NCI-H2107 (cell line): ENCODE data around the gene NXN.
"Not testable (repeated sequence)": the region's sequence is repeated elsewhere in the genome, so short reads cannot be mapped to it uniquely, and the experiment has no call there.

Experiments
- DNase-seq: peaks from one replicate; lab custom pipeline; 2025; lab: John Stamatoyannopoulos, UW

NXN gene

DNA sequence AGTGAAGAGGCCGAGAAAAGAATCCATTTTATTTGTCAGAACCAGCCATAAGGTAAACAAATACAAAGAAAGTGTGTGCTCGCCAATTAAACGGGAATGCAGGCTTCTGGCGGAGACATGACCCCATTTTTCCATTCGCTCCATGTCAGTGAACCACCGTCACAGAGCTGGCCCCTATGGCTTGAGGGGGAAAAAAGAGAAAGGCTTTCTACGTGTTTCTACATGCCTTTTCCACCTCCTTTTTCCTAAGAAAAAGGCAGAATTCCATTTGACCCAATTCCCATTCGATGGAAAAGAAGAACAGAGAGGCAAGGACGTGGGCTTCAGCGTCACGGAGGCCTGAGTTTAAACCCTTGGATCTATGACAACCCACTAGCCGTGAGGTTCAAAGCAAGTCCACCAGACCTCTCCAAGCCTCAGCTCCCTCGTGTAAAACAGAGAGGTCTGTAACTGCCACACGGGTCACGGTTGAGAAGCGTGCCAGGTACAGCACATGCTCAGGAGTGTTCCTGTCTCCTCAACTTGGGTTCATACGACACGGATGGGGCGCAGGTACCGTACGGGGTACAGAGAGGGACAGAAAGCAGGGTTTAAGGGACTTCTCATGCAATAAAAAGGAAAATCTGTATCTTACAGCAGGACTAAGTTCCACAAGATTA is 91.9 kb downstream of the NXN start:
- no peak for DNase-seq

- DNase-seq: no peak
Measured at GRCh38 chr17:885971-886571, 93.5 kb downstream of the NXN start.

- DNase-seq: no peak
Measured at GRCh38 chr17:883586-883962, 96.0 kb downstream of the NXN start.

DNA sequence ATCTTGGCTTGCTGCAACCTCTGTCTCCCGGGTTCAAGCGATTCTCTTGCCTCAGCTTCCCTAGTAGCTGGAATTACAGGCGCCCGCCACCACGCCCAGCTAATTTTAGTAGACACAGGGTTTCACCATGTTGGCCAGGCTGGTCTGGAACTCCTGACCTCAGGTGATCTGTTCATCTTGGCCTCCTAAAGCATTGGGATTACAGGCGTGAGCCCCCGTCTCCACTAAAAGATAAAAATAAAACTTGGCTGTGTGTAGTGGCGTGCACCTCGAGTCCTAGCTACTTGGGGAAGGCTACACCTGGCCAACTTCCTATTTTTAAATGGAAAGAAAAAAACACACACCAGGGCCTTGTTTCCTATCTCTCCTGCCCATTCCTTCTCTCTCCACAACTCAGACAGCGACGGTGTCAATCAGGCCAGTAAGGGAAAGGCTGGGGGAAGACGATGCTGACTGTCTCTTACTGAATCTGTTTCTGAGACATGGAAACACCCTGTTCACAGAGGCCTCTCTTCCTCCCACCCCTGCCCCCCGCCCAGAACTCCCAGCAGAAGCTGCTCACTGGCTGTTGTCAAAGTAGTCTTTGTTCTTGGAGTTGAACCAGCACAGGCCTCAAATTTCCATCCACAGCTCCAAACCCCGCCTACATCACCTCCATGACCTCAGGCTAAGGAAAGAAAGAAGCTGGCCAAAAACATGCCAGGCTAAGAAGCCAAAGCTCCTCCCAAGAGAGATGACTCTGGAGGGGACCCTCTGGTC is 96.6 kb downstream of the NXN start:
- DNase-seq: no peak

GRCh38 chr17:881778-882177 is 97.8 kb downstream of the NXN start:
- peak; percentile 5 for DNase-seq

- no peak for DNase-seq
Measured at GRCh38 chr17:880443-881269, 98.9 kb downstream of the NXN start.

DNA sequence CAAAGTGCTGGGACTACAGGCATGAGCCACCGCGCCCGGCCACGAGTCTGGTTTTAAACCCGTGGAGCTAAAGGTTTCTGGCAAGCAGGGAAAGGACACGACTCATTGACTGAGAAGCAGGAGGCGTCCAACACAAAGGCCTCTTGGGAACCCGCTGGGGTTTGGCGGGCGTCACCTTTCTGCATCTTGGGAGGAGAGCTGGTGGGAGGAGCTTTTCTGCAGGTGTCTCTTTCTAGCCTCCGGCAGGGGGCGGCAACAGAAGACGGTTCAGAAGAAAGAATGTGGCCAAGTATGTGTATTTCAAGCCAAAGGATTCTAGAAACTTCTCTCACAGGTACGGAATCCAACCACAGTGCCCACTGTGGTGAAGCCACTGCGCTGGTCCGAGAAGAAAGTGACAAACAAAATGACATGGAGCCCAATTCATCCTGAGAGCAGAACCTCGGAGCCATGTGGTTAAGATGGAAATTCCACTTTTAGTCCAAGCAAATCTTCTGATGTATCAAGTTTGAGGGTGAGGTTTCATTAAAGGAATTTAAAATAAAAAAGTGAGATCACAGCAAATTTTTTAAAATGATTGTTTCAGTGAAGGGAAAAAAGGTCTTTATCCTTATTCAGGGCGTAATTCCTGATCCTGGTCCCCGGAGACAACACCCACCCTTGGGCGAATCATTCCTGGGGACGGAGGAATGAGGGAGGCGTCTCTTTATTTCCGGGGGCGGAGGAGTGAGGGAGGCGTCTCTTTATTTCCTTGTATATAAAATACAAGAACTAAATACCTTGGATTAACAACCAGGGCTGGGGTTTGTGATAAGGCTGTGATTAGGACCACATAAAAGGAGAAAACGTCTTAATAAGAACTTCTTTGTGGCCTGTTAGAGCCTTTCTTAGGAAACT is 99.8 kb downstream of the NXN start:
- peak; percentile 35 for DNase-seq

- DNase-seq: no peak
Measured at GRCh38 chr17:877630-878029, 101.9 kb downstream of the NXN start.

DNA sequence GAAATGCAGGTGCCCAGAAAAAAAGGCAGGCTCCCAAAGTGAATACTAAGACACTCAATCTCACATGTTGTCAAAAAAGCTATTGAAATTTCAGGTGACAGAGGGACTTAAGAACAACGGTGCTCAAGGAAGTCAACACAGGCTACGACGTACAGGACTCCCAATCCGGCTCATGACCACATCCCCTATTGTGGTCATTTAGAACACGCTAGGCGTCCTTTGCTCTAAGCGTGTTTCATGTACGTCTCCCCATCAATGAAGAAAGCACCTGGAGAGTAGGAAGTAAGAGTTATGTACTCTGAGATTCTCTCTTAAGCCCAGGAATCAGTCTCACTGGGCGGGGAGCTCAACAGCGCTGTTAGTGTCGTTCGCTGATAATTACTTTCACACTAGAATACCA is 103.3 kb downstream of the NXN start:
- DNase-seq: no peak

GRCh38 chr17:874590-874989 is 105.0 kb downstream of the NXN start:
- DNase-seq: not testable (repeated sequence)

DNA sequence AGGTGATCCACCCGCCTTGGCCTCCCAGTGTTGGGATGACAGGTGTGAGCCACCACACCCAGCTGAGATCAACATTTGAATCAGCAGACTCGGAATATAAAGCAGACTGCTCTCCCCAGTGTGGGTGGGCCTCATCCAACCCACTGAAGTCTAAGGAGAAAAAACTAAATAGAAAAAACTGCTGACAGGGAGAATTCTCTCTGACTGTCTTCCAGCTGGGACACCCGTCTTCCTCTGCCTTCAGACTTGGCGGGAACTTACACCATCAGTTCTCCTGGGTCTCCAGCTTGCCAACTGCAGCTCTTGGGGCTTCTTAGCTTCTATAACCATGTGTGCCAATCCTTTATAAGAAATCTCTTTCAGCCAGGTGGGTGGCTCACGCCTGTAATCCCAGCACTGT is 106.7 kb downstream of the NXN start:
- no peak for DNase-seq

DNA sequence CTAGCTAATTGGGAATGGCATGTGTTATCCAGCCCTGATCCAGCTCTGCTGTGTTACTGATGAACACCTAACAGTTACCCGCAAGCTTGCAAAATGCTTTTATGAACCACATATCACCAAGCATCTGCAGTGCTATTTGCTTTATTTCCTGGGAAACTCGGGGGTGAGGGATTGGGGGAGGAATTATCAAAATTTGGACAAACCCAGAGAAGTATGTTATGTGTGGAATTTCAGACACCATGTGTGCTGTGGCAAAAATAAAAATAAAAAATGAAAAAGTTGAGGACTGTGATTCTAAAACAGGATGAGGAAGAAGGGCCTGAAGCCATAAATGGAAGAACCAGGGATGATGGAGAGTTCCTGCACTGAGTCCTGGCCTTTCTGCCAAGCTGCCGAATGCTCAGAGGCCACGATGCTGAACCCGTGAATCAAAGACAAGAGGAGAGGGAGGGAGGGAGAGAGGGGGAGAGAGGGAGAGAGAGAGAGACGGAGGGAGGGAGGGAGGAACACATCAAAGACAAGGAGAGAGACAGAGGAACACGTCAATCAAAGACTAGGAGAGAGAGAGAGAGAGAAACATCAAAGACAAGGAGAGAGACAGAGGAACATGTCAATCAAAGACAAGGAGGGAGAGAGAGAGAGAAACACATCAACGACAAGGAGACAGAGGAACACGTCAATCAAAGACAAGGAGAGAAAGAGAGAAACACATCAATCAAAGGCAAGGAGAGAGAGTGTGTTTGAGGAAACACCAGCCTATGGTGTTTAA is 107.6 kb downstream of the NXN start:
- no peak for DNase-seq

- no peak for DNase-seq
Measured at GRCh38 chr17:869567-870525, 109.7 kb downstream of the NXN start.

GRCh38 chr17:869086-869485 is 110.5 kb downstream of the NXN start:
- no peak for DNase-seq

- no peak for DNase-seq
Measured at GRCh38 chr17:867896-868489, 111.6 kb downstream of the NXN start.

DNA sequence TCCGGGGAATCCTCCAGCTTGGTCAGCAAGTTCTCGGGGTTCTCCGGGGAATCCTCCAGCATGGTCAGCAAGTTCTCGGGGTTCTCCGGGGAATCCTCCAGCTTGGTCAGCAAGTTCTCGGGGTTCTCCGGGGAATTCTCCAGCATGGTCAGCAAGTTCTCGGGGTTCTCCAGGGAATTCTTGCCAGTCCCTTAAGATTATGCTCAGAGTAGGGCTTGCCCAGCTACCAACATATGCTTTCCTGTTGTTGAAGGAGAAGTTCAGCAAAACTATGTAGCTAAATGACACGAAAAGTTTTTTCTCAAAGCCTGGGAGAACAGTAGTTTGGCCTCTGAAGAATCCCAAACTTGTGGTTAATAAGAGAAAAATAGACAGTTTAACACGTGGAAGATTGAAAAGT is 112.3 kb downstream of the NXN start:
- not testable (repeated sequence) for DNase-seq

GRCh38 chr17:866568-867103 is 112.9 kb downstream of the NXN start:
- DNase-seq: no peak

- DNase-seq: no peak
Measured at GRCh38 chr17:864315-864714, 115.3 kb downstream of the NXN start.

DNA sequence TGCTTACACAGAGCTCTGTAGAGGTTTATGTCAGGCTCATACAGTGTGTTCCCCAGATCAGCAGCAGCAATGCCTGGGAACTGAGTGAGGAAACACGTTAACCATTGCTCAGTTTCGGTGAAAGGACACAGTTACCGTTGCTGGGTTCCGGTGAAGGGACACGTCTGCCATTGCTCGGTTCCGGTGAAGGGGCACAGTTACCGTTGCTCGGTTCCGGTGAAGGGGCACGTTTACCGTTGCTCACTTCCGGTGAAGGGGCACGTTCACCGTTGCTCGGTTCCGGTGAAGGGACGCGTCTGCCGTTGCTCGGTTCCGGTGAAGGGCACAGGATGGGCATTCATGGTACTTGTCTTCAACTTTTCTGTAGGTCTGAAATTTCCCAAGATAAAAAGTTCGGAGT is 115.7 kb downstream of the NXN start:
- no peak for DNase-seq
